Neural cell (in vitro differentiated cells): Measurements from ENCODE around the gene DSG4. TPM values are rescaled to one million over a fixed set of nuclear protein-coding genes. Genes with fewer than 3 reads are reported as not detected.

Source experiments
- H2AFZ ChIP-seq: fragments of 200-600, 300-800 bp; sonication (generic), shearing (Covaris generic); 2 replicates; pipeline ENCODE4 v1.6.0; 2014; ENCODE audit warnings: low read depth, mild to moderate bottlenecking, antibody characterized with exemption, low read length, moderate library complexity
- H3F3A ChIP-seq: fragments of 200-600 bp; shearing (Covaris generic); 2 replicates; pipeline ENCODE4 v1.6.1; 2016; ENCODE audit warnings: mild to moderate bottlenecking, moderate library complexity, mixed read lengths, antibody characterized with exemption, low read length; ENCODE audit not compliant: insufficient read depth, poor library complexity, severe bottlenecking
- H3K27ac ChIP-seq: fragments of 200-600, 300-800 bp; sonication (generic), shearing (Covaris generic); 2 replicates; pipeline ENCODE4 v1.5.1; 2014; ENCODE audit warnings: mild to moderate bottlenecking, low read length, moderate library complexity
- H3K27me3 ChIP-seq: fragments of 300-800, 200-600 bp; sonication (generic), shearing (Covaris generic); 2 replicates; pipeline ENCODE4 v1.6.0; 2014; ENCODE audit warnings: mild to moderate bottlenecking, low read depth, low read length, moderate library complexity; ENCODE audit not compliant: insufficient read depth
- H3K36me3 ChIP-seq: fragments of 300-800, 200-600 bp; sonication (generic), shearing (Covaris generic); 2 replicates; pipeline ENCODE4 v1.5.1; 2014; ENCODE audit warnings: mild to moderate bottlenecking, antibody characterized with exemption, low read length, moderate library complexity; ENCODE audit not compliant: insufficient read depth
- H3K4me2 ChIP-seq: fragments of 300-800, 200-600 bp; sonication (generic), shearing (Covaris generic); 2 replicates; pipeline ENCODE4 v1.6.0; 2014; ENCODE audit warnings: mild to moderate bottlenecking, low read length
- H3K4me3 ChIP-seq: fragments of 300-800, 200-600 bp; sonication (generic), shearing (Covaris generic); 2 replicates; pipeline ENCODE4 v1.5.1; 2014; ENCODE audit warnings: mild to moderate bottlenecking, low read length, moderate library complexity
- H3K79me2 ChIP-seq: fragments of 200-600 bp; shearing (Covaris generic); replicated peaks from 2 replicates; pipeline ENCODE4 v1.6.0; 2014; ENCODE audit warnings: mild to moderate bottlenecking, low read length, moderate library complexity; ENCODE audit not compliant: insufficient read depth
- H3K9ac ChIP-seq: fragments of 300-800, 200-600 bp; sonication (generic), shearing (Covaris generic); 2 replicates; pipeline ENCODE4 v1.6.1; 2016; ENCODE audit warnings: mild to moderate bottlenecking, low read length, mixed read lengths
- H3K9me2 ChIP-seq: fragments of 200-600 bp; shearing (Covaris generic); 2 replicates; pipeline ENCODE4 v1.6.1; 2016; ENCODE audit warnings: mild to moderate bottlenecking, low read length, mixed read lengths; ENCODE audit not compliant: insufficient read depth
- H3K9me3 ChIP-seq: fragments of 200-600, 300-800 bp; sonication (generic), shearing (Covaris generic); 2 replicates; pipeline ENCODE4 v1.6.1; 2016; ENCODE audit warnings: mild to moderate bottlenecking, mixed run types, low read length, moderate library complexity, mixed read lengths
- H4K20me1 ChIP-seq: fragments of 200-600 bp; shearing (Covaris generic); 2 replicates; pipeline ENCODE4 v1.6.1; 2016; ENCODE audit warnings: mild to moderate bottlenecking, mixed run types; ENCODE audit not compliant: insufficient read depth
- CTCF ChIP-seq: fragments of 450-650 bp; IDR thresholded peaks from 2 replicates; pipeline ENCODE4 v1.5.1; 2014; ENCODE audit warnings: antibody characterized with exemption, mild to moderate bottlenecking, moderate library complexity; ENCODE audit not compliant: poor library complexity, severe bottlenecking
- EP300 ChIP-seq: fragments of 450-650 bp; conservative IDR thresholded peaks from 2 replicates; pipeline ENCODE4 v1.6.1; 2014; ENCODE audit warnings: antibody characterized with exemption, mild to moderate bottlenecking, moderate library complexity; ENCODE audit not compliant: poor library complexity, severe bottlenecking
- EZH2 ChIP-seq: fragments of 200-600, 300-800 bp; shearing (Covaris generic), sonication (generic); IDR thresholded peaks from 2 replicates; pipeline ENCODE4 v1.6.1; 2014; ENCODE audit warnings: antibody characterized with exemption, low read length, borderline replicate concordance, mild to moderate bottlenecking; ENCODE audit not compliant: insufficient read depth, poor library complexity, severe bottlenecking
- MXI1 ChIP-seq: fragments of 450-650 bp; conservative IDR thresholded peaks from 2 replicates; pipeline ENCODE4 v1.6.1; 2014; ENCODE audit warnings: antibody characterized with exemption, mild to moderate bottlenecking; ENCODE audit not compliant: poor library complexity, severe bottlenecking
- POLR2AphosphoS5 ChIP-seq: IDR thresholded peaks from 2 replicates; pipeline ENCODE4 v1.6.1; 2012
- RAD21 ChIP-seq: fragments of 450-650 bp; conservative IDR thresholded peaks from 2 replicates; pipeline ENCODE4 v1.6.1; 2014; ENCODE audit warnings: antibody characterized with exemption, mild to moderate bottlenecking, moderate library complexity
- REST ChIP-seq: IDR thresholded peaks from 2 replicates; pipeline ENCODE4 v1.6.1; 2012; ENCODE audit warnings: borderline replicate concordance
- SMC3 ChIP-seq: fragments of 450-650 bp; conservative IDR thresholded peaks from 2 replicates; pipeline ENCODE4 v1.6.1; 2014; ENCODE audit warnings: antibody characterized with exemption, mild to moderate bottlenecking, moderate library complexity; ENCODE audit not compliant: poor library complexity
- TAF1 ChIP-seq: IDR thresholded peaks from 2 replicates; pipeline ENCODE4 v1.6.1; 2012; ENCODE audit warnings: low read depth
- polyA plus RNA-seq: library from polyadenylated mRNA; depleted of rRNA; stranded (reverse); fragments of >200 nt; gene quantifications from 2 replicates; pipeline ENCODE4 v1.2.3, GENCODE V29; 2014

DSG4 gene
- polyA plus RNA-seq, 1 donor from 2014 or later = not detected

- no peaks in the 10 kb centered on the region for H3F3A ChIP-seq
- H4K20me1 ChIP-seq = no peaks in the 10 kb centered on the region
- H3K9ac ChIP-seq = no peak overlapping the region
- H3K36me3 ChIP-seq = no peaks in the 10 kb centered on the region
- no peaks in the 10 kb centered on the region for H3K9me3 ChIP-seq
- no peaks in the 10 kb centered on the region for H3K27me3 ChIP-seq
- no peaks in the 10 kb centered on the region for H3K9me2 ChIP-seq
- H3K4me2 ChIP-seq = no peak overlapping the region
- no peak overlapping the region for H3K27ac ChIP-seq
- no peak overlapping the region for H3K4me3 ChIP-seq
- H2AFZ ChIP-seq = no peak overlapping the region
- TF ChIP-seq POLR2AphosphoS5 (no peak), EZH2 (no peak), TAF1 (no peak), SMC3 (no peak), EP300 (no peak), CTCF (no peak), RAD21 (no peak), REST (no peak), MXI1 (no peak)
- no peaks in the 10 kb centered on the region for H3K79me2 ChIP-seq
Observed at GRCh38 chr18:31386741-31387140, 10.2 kb downstream of the DSG4 start.

GRCh38 chr18:31393286-31393685 is 16.7 kb downstream of the DSG4 start:
- Histone ChIP-seq H4K20me1 (no peaks in the 10 kb centered on the region), H3K79me2 (no peaks in the 10 kb centered on the region), H3K36me3 (no peaks in the 10 kb centered on the region), H3K4me3 (no peak overlapping the region), H3K27ac (no peak overlapping the region), H3K9ac (no peak overlapping the region), H3K9me2 (no peaks in the 10 kb centered on the region), H3K4me2 (no peak overlapping the region), H3K9me3 (no peaks in the 10 kb centered on the region), H3F3A (no peaks in the 10 kb centered on the region), H3K27me3 (no peaks in the 10 kb centered on the region), H2AFZ (no peak overlapping the region)
- TF ChIP-seq EP300 = no peak
- TF ChIP-seq TAF1 = no peak
- no peak for TF ChIP-seq POLR2AphosphoS5
- no peak for TF ChIP-seq MXI1
- TF ChIP-seq EZH2 = no peak
- no peak for TF ChIP-seq SMC3
- TF ChIP-seq RAD21 = no peak
- TF ChIP-seq CTCF = no peak
- no peak for TF ChIP-seq REST
